BJ (cell line): ENCODE measurements around the gene TMEM235. TPM values are rescaled to one million over a fixed set of nuclear protein-coding genes. Genes with fewer than 3 reads are reported as not detected.

Source experiments
- polyA plus RNA-seq: library from polyadenylated mRNA; depleted of rRNA; stranded (reverse); fragments of >200 nt; gene quantifications from 2 replicates; pipeline ENCODE4 v1.2.3, GENCODE V29; 2011; rRNA removed
- small RNA-seq: library from RNA; depleted of rRNA; stranded (forward); fragments of <200 nt; gene quantifications from one replicate; pipeline ENCODE3, GENCODE V24; 2012; ENCODE audit warnings: low replicate concordance, low read depth; ENCODE audit not compliant: insufficient read length

Gene TMEM235
- polyA plus RNA-seq, 1 experiment: not detected

Small RNA genes within 50 kb of the gene (small RNA-seq; reads per million reads assigned to genes)
- gene AC087645.1: not detected

Other genes with a start within 250 kb of the TMEM235 start
- 0.17 and 0.26 TPM in 2 replicates for gene TMC6, start 102.9 kb upstream of the TMEM235 start, polyA plus RNA-seq
- gene TMC8, start 100.9 kb upstream of the TMEM235 start, polyA plus RNA-seq: not detected in 2 replicates
- not detected in 2 replicates for gene C17orf99, start 85.2 kb upstream of the TMEM235 start, polyA plus RNA-seq
- 95.6 and 135 TPM in 2 replicates for gene SYNGR2, start 63.0 kb upstream of the TMEM235 start, polyA plus RNA-seq
- 62.5 and 130 TPM in 2 replicates for gene TK1, start 44.6 kb upstream of the TMEM235 start, polyA plus RNA-seq
- 28.0 and 32.1 TPM in 2 replicates for gene AFMID, start 44.3 kb upstream of the TMEM235 start, polyA plus RNA-seq
- gene BIRC5, start 17.4 kb upstream of the TMEM235 start, polyA plus RNA-seq: 24.8 and 30.7 TPM in 2 replicates
- 18.9 and 26.4 TPM in 2 replicates for gene SOCS3, start 128.4 kb downstream of the TMEM235 start, polyA plus RNA-seq
- gene PGS1, start 147.0 kb downstream of the TMEM235 start, polyA plus RNA-seq: 26.7 and 37.7 TPM in 2 replicates